ENCODE measurements around the gene ZFYVE27. TPM values are rescaled to one million over a fixed set of nuclear protein-coding genes. Genes with fewer than 3 reads are reported as not detected.

The ZFYVE27 gene
- polyA plus RNA-seq, 1 donor (not counting 4 experiments of a cell fraction or from before 2014, with no cell fraction given), result 14.3 TPM

GRCh38 chr10:97774811-97775294 is 37.9 kb downstream of the ZFYVE27 start:
- no peak overlapping the region for H3K4me3 ChIP-seq (ENCODE audit: control insufficient read depth in 2 of 3, extremely low read depth in 1 of 3, insufficient read depth in 2 of 3, low read depth in 1 of 3, low read length in 3 of 3)
- dilution Hi-C loops (cut with MboI; ENCODE audit: extremely low pct_ligation_motif_present, low sequenced_read_pairs), result loop anchor here (25.0 kb wide), 1 partner anchor 87 kb away; no protein-coding TSS in a partner anchor
- H3K27ac ChIP-seq (ENCODE audit: control insufficient read depth, insufficient read depth, low read length), result no peak overlapping the region
- DNase-seq (ENCODE audit: low read depth, low spot score) (no peak), FAIRE-seq (no peak)
- no peaks in the 10 kb centered on the region for H3K9me3 ChIP-seq (ENCODE audit: control insufficient read depth, low read depth, low read length)
- no peak overlapping the region for H3K9ac ChIP-seq (ENCODE audit: control insufficient read depth, extremely low read depth, insufficient read depth, low read length)
- no peak for TF ChIP-seq EZH2 (IDR thresholded peaks at IDR 0.05; ENCODE audit: low read length)
- TF ChIP-seq, protein P1, sequence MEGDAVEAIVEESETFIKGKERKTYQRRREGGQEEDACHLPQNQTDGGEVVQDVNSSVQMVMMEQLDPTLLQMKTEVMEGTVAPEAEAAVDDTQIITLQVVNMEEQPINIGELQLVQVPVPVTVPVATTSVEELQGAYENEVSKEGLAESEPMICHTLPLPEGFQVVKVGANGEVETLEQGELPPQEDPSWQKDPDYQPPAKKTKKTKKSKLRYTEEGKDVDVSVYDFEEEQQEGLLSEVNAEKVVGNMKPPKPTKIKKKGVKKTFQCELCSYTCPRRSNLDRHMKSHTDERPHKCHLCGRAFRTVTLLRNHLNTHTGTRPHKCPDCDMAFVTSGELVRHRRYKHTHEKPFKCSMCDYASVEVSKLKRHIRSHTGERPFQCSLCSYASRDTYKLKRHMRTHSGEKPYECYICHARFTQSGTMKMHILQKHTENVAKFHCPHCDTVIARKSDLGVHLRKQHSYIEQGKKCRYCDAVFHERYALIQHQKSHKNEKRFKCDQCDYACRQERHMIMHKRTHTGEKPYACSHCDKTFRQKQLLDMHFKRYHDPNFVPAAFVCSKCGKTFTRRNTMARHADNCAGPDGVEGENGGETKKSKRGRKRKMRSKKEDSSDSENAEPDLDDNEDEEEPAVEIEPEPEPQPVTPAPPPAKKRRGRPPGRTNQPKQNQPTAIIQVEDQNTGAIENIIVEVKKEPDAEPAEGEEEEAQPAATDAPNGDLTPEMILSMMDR (optimal IDR thresholded peaks at IDR 0.05 in 1 of 3, IDR thresholded peaks at IDR 0.05 in 1 of 3, conservative IDR thresholded peaks at IDR 0.05 in 1 of 3; ENCODE audit: extremely low read depth in 1 of 3, insufficient read depth in 2 of 3, low read length in 3 of 3), result no peak
- H4K20me1 ChIP-seq (ENCODE audit: control insufficient read depth, extremely low read depth, insufficient read depth, low read length), result no peaks in the 10 kb centered on the region
- no peaks in the 10 kb centered on the region for H3K36me3 ChIP-seq (ENCODE audit: control insufficient read depth in 2 of 2, extremely low read depth in 1 of 2, insufficient read depth in 2 of 2, low read length in 2 of 2)
- no peak overlapping the region for H3K4me2 ChIP-seq (ENCODE audit: control insufficient read depth, extremely low read depth, insufficient read depth, low read depth, low read length)
- no peak overlapping the region for H2AFZ ChIP-seq (ENCODE audit: control insufficient read depth, low read length)
- H3K4me1 ChIP-seq (ENCODE audit: control insufficient read depth, extremely low read depth, insufficient read depth, low read length), result peaks cover 3% of the 10 kb centered on the region
- H3K79me2 ChIP-seq (ENCODE audit: control insufficient read depth, insufficient read depth, low read length), result no peaks in the 10 kb centered on the region
- no peaks in the 10 kb centered on the region for H3K9me1 ChIP-seq (ENCODE audit: control insufficient read depth, extremely low read depth, insufficient read depth, low read length)
- H3K27me3 ChIP-seq (ENCODE audit: control insufficient read depth, extremely low read depth, insufficient read depth, low read length), result peaks cover 36% of the 10 kb centered on the region

- DNase-seq (ENCODE audit: low read depth, low spot score) (no peak), FAIRE-seq (no peak)
- Histone ChIP-seq H3K4me1 (ENCODE audit: control insufficient read depth, extremely low read depth, insufficient read depth, low read length) (peaks cover 9% of the 10 kb centered on the region), H3K79me2 (ENCODE audit: control insufficient read depth, insufficient read depth, low read length) (no peaks in the 10 kb centered on the region), H3K27ac (ENCODE audit: control insufficient read depth, insufficient read depth, low read length) (no peak overlapping the region), H3K36me3 (ENCODE audit: control insufficient read depth in 2 of 2, extremely low read depth in 1 of 2, insufficient read depth in 2 of 2, low read length in 2 of 2) (no peaks in the 10 kb centered on the region), H2AFZ (ENCODE audit: control insufficient read depth, low read length) (no peak overlapping the region), H3K9me1 (ENCODE audit: control insufficient read depth, extremely low read depth, insufficient read depth, low read length) (no peaks in the 10 kb centered on the region), H3K27me3 (ENCODE audit: control insufficient read depth, extremely low read depth, insufficient read depth, low read length) (peaks cover 17% of the 10 kb centered on the region), H3K4me2 (ENCODE audit: control insufficient read depth, extremely low read depth, insufficient read depth, low read depth, low read length) (no peak overlapping the region), H4K20me1 (ENCODE audit: control insufficient read depth, extremely low read depth, insufficient read depth, low read length) (no peaks in the 10 kb centered on the region), H3K9me3 (ENCODE audit: control insufficient read depth, low read depth, low read length) (no peaks in the 10 kb centered on the region), H3K9ac (ENCODE audit: control insufficient read depth, extremely low read depth, insufficient read depth, low read length) (no peak overlapping the region), H3K4me3 (ENCODE audit: control insufficient read depth in 2 of 3, extremely low read depth in 1 of 3, insufficient read depth in 2 of 3, low read depth in 1 of 3, low read length in 3 of 3) (no peak overlapping the region)
- dilution Hi-C loops (cut with MboI; ENCODE audit: extremely low pct_ligation_motif_present, low sequenced_read_pairs), result no loop called here
- TF ChIP-seq, protein P1 (optimal IDR thresholded peaks at IDR 0.05 in 1 of 3, IDR thresholded peaks at IDR 0.05 in 1 of 3, conservative IDR thresholded peaks at IDR 0.05 in 1 of 3; ENCODE audit: extremely low read depth in 1 of 3, insufficient read depth in 2 of 3, low read length in 3 of 3), result no peak
- TF ChIP-seq EZH2 (IDR thresholded peaks at IDR 0.05; ENCODE audit: low read length), result no peak
Measured at GRCh38 chr10:97777143-97777542, 40.2 kb downstream of the ZFYVE27 start.

All from keratinocyte (primary cell).